ENCODE data around the gene AUTS2.

AUTS2 gene

GRCh38 chr7:69638674-69639073, 40.4 kb downstream of the AUTS2 start:
- DNase-seq: no peak
- H3K36me3 Mint-ChIP-seq (ENCODE audit: low read depth): no peaks in the 10 kb centered on the region
- H3K9me3 Mint-ChIP-seq: no peaks in the 10 kb centered on the region
- TF ChIP-seq CTCF (IDR thresholded peaks at IDR 0.05): no peak
- peaks cover 67% of the 10 kb centered on the region for H3K4me1 Mint-ChIP-seq
- no peak overlapping the region for H3K27ac Mint-ChIP-seq
- H3K4me3 Mint-ChIP-seq: no peak overlapping the region
- H3K27me3 Mint-ChIP-seq (ENCODE audit: low read depth, poor library complexity): no peaks in the 10 kb centered on the region

GRCh38 chr7:69640216-69640615, 41.9 kb downstream of the AUTS2 start:
- Mint-ChIP-seq H3K9me3 (no peaks in the 10 kb centered on the region), H3K4me1 (peaks cover 71% of the 10 kb centered on the region), H3K27me3 (ENCODE audit: low read depth, poor library complexity) (no peaks in the 10 kb centered on the region), H3K27ac (no peak overlapping the region), H3K4me3 (no peak overlapping the region), H3K36me3 (ENCODE audit: low read depth) (no peaks in the 10 kb centered on the region)
- no peak for TF ChIP-seq CTCF (IDR thresholded peaks at IDR 0.05)
- no peak for DNase-seq

- Mint-ChIP-seq H3K4me3 (no peak overlapping the region), H3K27ac (no peak overlapping the region), H3K9me3 (no peaks in the 10 kb centered on the region), H3K36me3 (ENCODE audit: low read depth) (no peaks in the 10 kb centered on the region), H3K27me3 (ENCODE audit: low read depth, poor library complexity) (no peaks in the 10 kb centered on the region), H3K4me1 (peaks cover 72% of the 10 kb centered on the region)
- no peak for DNase-seq
- no peak for TF ChIP-seq CTCF (IDR thresholded peaks at IDR 0.05)
Measured at GRCh38 chr7:69640925-69641594, 42.8 kb downstream of the AUTS2 start.

GRCh38 chr7:69643265-69643664, 45.0 kb downstream of the AUTS2 start:
- no peaks in the 10 kb centered on the region for H3K9me3 Mint-ChIP-seq
- H3K4me3 Mint-ChIP-seq: no peak overlapping the region
- H3K36me3 Mint-ChIP-seq (ENCODE audit: low read depth): peaks cover 7% of the 10 kb centered on the region
- TF ChIP-seq CTCF (IDR thresholded peaks at IDR 0.05): no peak
- DNase-seq: no peak
- H3K27me3 Mint-ChIP-seq (ENCODE audit: low read depth, poor library complexity): no peaks in the 10 kb centered on the region
- peak overlapping the region; percentile 47 for H3K27ac Mint-ChIP-seq
- peaks cover 95% of the 10 kb centered on the region for H3K4me1 Mint-ChIP-seq

GRCh38 chr7:69643708-69644445, 45.6 kb downstream of the AUTS2 start:
- H3K4me1 Mint-ChIP-seq: peaks cover 97% of the 10 kb centered on the region
- no peaks in the 10 kb centered on the region for H3K27me3 Mint-ChIP-seq (ENCODE audit: low read depth, poor library complexity)

More at GRCh38 chr7:69643708-69644445, 45.6 kb downstream of the AUTS2 start:
- H3K4me3 Mint-ChIP-seq: no peak overlapping the region
- peaks cover 7% of the 10 kb centered on the region for H3K36me3 Mint-ChIP-seq (ENCODE audit: low read depth)
- no peak for DNase-seq
- H3K9me3 Mint-ChIP-seq: no peaks in the 10 kb centered on the region
- no peak for TF ChIP-seq CTCF (IDR thresholded peaks at IDR 0.05)
- peak overlapping the region; percentile 47 for H3K27ac Mint-ChIP-seq
